G401 (cell line): ENCODE measurements around the gene ATP2A1. TPM values are rescaled to one million over a fixed set of nuclear protein-coding genes. Genes with fewer than 3 reads are reported as not detected.
"Not testable (repeated sequence)": the region's sequence is repeated elsewhere in the genome, so short reads cannot be mapped to it uniquely, and the experiment has no call there.

Experiments
- DNase-seq: peaks from one replicate; pipeline ENCODE4 v3.0.0-alpha.2; 2015; ENCODE audit warnings: low spot score
- in situ Hi-C: cut with HindIII; loops from 2 replicates; pipeline ENCODE4 v1.10.0; 2016; ENCODE audit warnings: low sequenced_read_pairs, mixed read lengths
- total RNA-seq: library from RNA; depleted of rRNA; stranded (reverse); fragments of >200 nt; shearing (Covaris generic); gene quantifications from 2 replicates; pipeline ENCODE4 v1.2.3, GENCODE V29; 2014

Gene ATP2A1
- total RNA-seq, 1 experiment from 2014 or later, result 11.1 TPM

DNA sequence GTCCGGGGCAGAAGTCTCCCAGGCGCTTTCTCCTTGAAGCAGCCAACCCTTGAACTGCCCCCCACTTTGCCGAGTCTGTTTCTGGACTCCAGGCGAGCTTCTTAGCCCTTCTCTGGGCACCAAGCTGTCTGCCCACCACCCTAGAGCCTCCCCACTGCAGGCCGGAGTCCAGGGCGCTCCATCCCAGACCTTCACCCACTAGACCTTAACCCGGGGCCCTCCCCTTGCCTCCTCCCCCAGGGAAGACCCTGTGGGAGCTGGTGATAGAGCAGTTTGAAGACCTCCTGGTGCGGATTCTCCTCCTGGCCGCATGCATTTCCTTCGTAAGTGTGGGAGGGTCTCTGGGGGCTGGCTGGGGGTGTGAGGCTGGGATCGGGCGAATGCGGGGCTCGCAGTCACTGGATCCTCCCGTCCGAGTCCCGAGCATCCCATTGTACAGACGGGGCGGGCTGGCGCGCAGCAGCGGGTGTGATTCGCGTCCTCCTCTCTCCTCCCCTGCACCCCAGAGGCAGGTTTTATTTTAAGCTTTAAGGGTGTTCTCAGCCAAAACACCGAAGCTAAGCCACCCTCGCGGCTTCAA lies 1.1 kb downstream of the ATP2A1 start:
- DNase-seq, result no peak
- in situ Hi-C loops, result no loop called here

DNA sequence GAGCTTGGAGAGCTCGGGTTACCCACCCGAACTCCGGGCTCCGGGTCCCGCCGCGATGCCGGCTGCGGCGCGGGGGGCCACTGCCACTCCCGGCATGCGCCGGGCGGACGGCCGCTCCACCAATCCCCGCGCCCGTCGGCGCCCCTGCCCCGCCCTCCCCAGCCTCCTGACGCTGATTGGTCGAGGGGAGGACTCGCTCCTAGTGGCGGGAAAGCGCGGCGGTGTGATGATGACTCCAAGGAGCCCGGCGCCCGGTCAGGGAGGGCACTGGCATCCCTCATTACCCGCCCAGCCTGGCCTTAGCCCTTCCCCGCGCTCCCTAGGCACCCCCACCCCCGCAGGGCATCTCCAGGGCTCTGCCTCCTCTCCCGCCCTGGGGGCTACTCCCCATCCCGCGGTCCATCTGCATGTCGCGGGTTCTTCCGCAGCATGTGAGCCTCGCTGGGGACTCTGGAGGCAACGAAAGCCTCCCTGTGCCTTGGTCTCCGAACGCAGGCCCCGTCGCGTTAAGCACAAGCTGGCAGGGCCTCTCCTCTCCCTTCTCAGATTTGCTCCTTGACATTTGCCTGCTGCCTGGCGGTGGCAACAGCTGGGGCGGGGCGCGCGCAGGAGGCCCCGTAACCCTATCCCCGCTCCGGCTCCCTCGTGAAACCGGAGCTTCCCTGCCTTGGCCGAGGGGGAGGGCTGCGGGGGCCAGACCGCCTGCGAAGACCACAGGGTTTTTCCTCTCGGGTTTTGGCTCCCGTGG lies 1.7 kb downstream of the ATP2A1 start:
- DNase-seq, result peak; percentile 85
- in situ Hi-C loops, result no loop called here

DNA sequence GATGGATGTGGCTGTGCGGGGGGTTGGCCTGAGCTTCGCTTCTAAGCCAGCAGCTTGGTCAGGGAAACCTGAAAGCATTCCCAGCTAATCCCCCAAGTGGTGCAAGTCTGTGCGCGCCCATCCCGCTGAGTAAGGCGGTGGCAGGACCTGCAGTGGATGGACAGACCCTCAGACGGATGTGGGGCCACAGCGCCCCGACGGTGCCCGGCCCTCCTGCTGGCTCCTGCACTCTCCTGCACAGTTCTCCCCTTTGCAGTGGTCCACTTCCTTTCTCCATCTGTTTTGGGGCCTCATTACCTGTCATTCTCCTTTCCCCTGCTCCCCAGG lies 2.3 kb downstream of the ATP2A1 start:
- in situ Hi-C loops, result no loop called here

DNA sequence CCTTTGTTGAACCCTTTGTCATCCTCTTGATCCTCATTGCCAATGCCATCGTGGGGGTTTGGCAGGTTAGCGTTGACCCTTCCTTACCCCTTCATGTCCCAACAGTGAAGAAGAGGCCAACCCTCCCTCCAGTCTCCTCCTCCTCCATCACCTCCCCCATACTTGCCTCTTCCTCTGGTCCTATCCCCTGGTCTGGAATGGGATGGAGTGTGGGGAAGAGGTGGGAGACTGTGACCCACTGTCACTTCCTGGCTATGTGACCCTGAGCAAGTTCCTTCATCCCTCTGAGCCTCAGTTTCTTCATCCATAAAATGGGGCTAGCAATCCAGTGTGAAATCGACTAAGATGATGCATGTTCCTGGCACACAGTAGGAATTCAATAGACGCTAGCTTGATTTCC lies 2.7 kb downstream of the ATP2A1 start:
- DNase-seq, result no peak
- in situ Hi-C loops, result no loop called here

More for the DNA sequence above, 2.3 kb downstream of the ATP2A1 start:
- DNase-seq, result no peak

DNA sequence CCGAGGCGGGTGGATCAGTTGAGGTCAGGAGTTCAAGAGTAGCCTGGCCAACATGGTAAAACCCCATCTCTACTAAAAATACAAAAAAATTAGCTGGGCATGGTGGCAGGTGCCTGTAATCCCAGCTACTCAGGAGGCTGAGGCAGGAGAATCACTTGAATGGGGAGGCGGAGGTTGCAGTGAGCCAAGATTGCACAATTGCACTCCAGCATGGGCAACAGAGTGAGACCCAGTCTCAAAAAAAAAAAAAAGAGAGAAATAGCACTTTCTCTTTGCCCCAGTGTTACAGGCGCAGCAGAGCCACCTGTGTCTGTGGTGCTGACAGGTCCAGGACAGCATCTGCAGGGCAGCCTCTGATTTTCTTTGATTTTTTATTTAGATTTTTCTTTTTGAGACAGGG lies 3.3 kb downstream of the ATP2A1 start:
- DNase-seq, in situ Hi-C loops: not testable (repeated sequence)

DNA sequence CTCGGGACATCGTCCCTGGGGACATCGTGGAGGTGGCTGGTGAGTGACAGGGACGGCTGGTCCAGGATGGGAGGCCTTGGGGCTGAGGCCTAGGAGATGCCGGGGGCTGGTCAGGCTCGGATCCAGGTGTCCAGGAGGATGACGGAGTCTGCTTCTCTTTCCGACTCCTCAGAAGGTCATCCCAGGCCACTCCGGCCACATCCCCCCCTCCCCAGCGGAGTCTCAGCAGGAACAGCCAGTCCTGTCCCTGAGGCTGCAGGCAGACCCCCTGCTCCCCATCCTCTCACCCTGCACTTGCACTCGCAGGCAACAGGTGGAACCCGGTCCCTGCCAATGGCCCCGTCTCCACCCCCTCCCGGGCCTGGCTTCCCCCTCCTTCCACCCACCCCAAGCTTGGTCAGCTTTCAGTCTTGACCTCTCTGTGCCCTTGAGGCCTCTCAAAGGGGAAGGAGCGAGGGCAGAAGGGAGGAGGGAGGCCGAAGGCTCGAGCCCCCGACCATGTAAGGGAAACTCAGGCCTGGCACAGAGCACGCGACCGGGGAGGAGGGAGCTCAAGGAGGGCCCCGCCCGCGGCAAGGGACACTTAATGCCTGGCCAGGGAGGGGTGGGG lies 4.4 kb downstream of the ATP2A1 start:
- DNase-seq, result no peak
- in situ Hi-C loops, result no loop called here

DNA sequence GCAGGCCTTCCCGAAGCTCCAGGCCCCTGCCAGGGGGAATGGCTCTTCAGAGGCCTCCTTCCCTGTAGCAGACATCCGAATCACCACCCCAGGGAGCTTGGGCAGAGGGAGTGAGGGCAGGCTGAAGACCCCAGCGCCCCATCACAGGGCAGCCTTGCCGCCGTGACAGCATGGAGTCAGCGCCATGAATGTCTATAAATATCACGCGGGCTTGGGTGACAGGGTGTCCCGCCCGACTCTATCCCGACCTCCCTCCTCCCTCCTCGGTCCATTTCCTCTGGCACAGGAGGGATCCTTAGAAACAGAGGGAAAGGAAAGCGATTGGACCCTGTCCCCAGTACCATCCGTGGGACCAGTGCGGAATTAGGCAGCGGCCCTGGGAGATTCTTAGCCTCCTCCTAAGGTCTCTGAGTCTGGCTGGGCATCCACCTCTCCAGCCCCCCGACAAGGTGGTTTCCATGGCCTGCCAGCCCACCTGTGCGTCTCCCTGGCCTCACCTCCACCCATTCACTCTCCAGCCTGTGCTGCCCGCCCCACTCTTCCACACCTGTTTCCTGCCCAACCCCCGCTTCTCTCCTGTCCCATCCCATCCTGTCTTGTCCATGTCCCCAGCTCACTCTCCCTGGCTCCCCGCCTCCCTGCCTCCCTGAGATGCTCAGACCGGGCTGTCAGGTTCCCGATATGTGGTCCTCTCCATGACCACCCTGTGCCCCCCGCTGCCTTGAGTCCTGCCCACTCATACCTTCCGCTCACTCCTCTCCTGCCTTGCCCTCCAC lies 5.1 kb downstream of the ATP2A1 start:
- in situ Hi-C loops, result no loop called here
- no peak for DNase-seq

DNA sequence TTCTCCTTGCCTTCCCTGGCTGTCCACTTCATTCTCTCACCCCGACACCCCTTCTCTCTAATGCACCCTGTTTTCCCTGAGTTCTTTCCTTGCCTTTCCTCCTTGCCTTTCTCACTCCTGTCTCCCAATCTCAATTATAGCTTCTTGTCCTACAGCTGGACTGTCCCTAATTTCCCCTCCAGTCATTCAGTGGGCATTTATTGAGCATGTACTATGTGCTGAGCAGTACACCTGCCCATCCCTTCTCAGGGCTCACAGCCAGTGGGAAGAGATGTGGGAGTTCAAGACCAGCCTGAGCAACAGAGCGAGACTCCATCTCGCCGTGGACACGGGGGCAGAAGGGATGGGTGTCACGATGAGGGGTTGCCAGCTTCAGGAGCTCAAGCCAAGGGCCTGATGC lies 5.8 kb downstream of the ATP2A1 start:
- DNase-seq, result no peak
- in situ Hi-C loops, result no loop called here

DNA sequence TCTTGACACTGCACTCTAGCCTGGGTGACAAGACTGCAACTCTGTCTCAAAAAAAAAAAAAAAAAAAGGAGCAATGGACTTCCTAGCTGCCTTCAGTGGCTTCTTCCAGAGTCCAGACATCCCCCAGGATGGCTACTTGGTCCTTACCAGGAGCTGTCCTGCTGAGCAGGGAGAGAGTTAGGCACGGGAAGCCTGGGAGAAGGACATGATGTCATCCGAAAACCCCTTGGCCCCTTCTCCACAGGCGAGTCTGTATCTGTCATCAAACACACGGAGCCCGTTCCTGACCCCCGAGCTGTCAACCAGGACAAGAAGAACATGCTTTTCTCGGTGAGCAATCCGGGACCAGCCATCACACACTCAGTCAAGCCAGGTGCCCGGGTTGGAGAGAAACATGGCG lies 8.7 kb downstream of the ATP2A1 start:
- in situ Hi-C loops, result no loop called here
- DNase-seq, result no peak

DNA sequence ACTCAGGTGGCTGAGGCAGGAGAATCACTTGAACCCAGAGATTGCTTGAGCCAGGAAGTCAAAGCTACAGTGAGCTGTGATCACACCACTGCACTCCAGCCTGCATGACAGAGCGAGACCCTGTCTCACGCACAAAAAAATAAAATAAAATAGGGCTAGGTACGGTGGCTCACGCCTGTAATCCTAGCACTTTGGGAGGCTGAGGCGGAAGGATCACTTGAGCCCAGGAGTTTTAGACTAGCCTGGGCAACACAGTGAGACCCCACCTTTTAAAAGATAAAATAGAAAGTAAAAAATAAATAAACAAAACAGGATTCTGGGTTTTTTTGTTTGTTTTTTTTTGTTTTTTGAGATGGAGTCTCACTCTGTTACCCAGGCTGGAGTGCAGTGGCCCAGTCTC lies 12.1 kb downstream of the ATP2A1 start:
- in situ Hi-C loops, DNase-seq: not testable (repeated sequence)

DNA sequence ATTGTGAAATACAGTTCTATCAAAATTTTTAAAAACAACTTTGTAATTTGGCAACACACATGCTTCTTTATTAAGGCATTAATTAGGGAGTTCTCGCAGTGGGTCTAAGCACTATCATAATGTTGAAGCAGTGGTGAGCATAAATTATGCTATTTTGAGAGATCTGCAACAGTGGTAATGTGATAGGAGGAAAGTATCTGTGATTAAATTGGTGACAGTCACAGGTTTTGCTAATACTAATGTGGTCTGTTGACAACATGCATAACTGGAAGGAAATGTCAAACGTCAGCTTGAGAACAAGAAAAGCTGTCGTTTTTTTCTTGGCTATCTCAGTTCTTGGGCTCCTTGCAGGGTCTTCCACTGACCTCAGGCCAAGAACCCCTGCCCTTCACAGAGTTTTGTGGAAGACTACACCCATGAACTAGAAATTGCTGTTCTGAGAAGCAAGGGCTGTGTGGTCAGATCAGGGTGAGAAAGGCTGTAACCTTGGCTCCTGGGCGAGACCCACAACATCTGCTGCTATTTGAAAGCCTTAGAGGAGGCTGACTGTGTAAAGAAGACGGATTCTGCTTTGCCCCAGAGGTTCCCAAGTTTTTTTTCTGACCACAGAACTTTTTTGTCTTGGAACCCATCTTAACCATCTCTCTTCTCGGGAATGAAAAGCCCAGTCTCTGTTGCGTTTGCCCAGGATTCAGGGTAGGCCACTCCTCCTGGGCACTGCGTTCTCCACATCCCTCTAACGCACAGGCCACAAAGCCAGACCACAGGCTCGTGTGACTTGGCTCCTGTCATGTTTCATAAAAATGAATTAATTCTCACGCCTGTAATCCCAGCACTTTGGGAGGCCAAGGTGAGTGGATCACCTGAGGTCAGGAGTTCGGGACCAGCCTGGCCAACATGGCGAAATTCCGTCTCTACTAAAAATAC lies 13.9 kb downstream of the ATP2A1 start:
- no peak for DNase-seq
- in situ Hi-C loops, result no loop called here

DNA sequence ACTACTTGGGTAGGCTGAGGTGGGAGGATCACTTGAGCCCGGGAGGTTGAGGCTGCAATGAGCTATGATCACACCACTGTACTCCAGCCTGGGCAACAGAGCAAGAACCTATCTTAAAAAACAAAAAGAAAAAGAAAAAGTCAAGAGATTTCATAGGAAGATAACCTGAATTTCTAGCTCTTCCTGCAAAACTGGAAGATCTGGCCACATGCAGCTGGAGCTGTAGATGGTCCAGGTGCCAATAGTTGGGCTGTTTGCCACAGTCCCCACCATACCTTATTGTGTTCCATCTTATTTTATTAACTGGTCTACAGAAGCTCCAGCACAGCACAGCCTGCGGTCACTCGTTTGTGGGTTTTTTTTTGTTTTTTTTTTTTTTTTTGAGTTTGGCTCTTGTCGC lies 15.0 kb downstream of the ATP2A1 start:
- no peak for DNase-seq
- in situ Hi-C loops, result no loop called here

DNA sequence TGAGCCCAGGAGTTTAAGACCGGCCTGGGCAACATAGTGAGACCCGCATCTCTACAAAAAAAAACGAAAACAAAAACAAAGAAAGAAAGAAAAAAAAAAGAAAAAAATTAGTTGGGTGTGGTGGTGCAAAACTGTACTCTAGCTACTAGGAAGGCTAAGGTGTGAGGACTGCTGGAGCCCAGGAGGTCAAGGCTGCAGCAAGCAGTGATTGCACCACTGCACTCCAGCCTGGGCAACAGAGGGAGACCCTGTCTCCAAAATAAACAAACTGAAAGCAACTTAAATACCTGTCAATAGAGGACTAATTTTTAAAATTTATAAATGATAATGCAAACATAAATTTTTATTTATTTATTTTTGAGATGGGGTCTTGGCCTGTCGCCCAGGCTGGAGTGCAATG lies 17.3 kb downstream of the ATP2A1 start:
- in situ Hi-C loops, result no loop called here

DNA sequence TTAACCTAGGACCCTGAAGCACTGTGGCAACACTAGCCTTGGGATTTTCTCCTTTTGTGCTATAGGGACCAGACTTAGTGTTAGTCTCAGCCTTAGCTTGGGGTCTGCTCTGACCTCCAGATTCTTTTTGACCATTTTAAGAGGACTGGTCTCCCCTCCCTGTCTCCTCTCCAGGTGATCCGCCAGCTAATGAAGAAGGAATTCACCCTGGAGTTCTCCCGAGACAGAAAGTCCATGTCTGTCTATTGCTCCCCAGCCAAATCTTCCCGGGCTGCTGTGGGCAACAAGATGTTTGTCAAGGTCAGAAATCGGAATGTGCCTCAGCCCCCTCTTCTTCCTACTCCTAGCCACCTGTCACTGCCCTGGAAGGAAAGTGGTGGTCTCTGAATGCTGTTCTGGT lies 19.5 kb downstream of the ATP2A1 start:
- in situ Hi-C loops, result no loop called here
- no peak for DNase-seq

More for the DNA sequence above, 17.3 kb downstream of the ATP2A1 start:
- no peak for DNase-seq

DNA sequence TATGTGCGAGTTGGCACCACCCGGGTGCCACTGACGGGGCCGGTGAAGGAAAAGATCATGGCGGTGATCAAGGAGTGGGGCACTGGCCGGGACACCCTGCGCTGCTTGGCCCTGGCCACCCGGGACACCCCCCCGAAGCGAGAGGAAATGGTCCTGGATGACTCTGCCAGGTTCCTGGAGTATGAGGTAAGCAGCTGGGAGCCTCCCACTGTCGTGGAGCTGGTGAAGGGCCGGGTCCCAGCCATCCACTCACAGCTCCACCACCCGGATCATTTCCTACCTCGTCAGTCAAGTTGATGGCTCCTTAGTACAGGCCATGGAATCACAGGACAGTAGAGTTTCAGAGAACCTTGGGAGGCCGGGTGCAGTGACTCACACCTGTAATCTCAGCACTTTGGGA lies 20.0 kb downstream of the ATP2A1 start:
- DNase-seq, result no peak
- in situ Hi-C loops, result no loop called here

DNA sequence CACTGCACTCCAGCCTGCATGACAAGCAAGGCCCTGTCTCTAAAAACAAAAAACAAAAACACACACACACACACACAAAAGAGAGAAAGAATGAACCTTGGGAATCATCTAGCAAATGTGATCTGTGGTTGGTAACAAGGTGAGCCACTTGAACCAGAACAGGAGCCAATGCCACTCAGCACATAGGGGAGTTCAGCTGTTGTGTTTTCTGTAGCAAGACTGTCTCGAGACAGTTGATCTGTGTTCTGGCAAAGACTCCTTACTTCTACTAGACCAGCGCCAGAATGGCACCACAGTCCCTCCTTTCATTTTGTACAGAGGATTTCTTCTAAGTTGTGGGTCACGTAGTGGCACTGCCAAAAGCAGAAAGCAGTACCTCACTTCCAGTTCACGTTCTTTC lies 20.7 kb downstream of the ATP2A1 start:
- in situ Hi-C loops, result no loop called here
- no peak for DNase-seq

DNA sequence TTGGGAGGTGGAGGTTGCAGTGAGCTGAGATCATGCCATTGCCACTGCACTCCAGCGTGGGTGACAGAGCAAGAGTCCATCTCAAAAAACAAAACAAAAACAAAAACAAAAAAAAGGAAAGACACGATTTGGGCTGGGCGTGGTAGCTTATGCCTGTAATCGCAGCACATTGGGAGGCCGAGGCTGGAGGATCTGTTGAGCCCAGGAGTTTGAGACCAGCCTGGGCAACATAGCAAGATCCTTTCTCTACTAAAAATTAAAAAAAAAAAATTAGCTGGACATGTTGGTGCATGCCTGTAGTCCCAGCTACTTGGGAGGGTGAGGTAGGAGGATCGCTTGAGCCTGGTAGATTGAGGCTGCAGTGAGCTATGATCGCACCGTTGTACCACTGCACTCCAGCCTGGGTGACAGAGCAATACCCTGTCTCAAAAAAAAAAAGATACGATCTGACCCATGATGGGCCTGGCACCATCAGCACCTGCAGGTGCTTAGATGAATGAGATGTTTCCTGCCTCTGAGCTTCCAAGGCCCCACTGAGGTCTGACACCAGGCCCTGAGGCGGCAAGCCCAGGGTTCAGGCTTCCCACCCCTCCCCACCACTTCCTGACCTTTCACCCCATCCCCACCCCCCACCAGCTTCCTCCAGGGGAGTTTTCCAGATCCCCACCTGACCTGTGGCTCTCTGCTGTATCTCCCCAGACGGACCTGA lies 21.7 kb downstream of the ATP2A1 start:
- DNase-seq, result no peak

DNA sequence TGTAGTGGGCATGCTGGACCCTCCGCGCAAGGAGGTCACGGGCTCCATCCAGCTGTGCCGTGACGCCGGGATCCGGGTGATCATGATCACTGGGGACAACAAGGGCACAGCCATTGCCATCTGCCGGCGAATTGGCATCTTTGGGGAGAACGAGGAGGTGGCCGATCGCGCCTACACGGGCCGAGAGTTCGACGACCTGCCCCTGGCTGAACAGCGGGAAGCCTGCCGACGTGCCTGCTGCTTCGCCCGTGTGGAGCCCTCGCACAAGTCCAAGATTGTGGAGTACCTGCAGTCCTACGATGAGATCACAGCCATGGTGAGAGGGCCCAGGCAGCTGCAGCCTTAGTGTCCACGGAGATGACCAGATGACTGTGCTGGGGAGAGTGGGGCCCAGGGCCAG lies 22.3 kb downstream of the ATP2A1 start:
- in situ Hi-C loops, result no loop called here
- DNase-seq, result no peak

More for the DNA sequence above, 21.7 kb downstream of the ATP2A1 start:
- in situ Hi-C loops, result no loop called here
